Measurements from ENCODE around the gene KLKB1.

Gene KLKB1

GRCh38 chr4:186294160-186294559 is 66.9 kb downstream of the KLKB1 start:
- TF ChIP-seq CTCF (conservative IDR thresholded peaks at IDR 0.05) (no peak), ZFX (IDR thresholded peaks at IDR 0.05) (no peak)
- no peak overlapping the region for H3K27ac ChIP-seq

GRCh38 chr4:186296481-186296880 is 69.2 kb downstream of the KLKB1 start:
- no peak overlapping the region for H3K27ac ChIP-seq
- TF ChIP-seq CTCF (conservative IDR thresholded peaks at IDR 0.05) = no peak
- no peak for TF ChIP-seq ZFX (IDR thresholded peaks at IDR 0.05)

- TF ChIP-seq ZFX (IDR thresholded peaks at IDR 0.05) (no peak), CTCF (conservative IDR thresholded peaks at IDR 0.05) (peak; percentile 72)
- H3K27ac ChIP-seq = no peak overlapping the region
Observed at GRCh38 chr4:186297013-186297645, 69.8 kb downstream of the KLKB1 start.

GRCh38 chr4:186298031-186298647 is 70.8 kb downstream of the KLKB1 start:
- TF ChIP-seq CTCF (conservative IDR thresholded peaks at IDR 0.05) = no peak
- TF ChIP-seq ZFX (IDR thresholded peaks at IDR 0.05) = no peak
- no peak overlapping the region for H3K27ac ChIP-seq

GRCh38 chr4:186299291-186299690 is 72.0 kb downstream of the KLKB1 start:
- no peak for TF ChIP-seq CTCF (conservative IDR thresholded peaks at IDR 0.05)
- no peak for TF ChIP-seq ZFX (IDR thresholded peaks at IDR 0.05)
- H3K27ac ChIP-seq = no peak overlapping the region

GRCh38 chr4:186300659-186301390 is 73.5 kb downstream of the KLKB1 start:
- TF ChIP-seq ZFX (IDR thresholded peaks at IDR 0.05) (no peak), CTCF (conservative IDR thresholded peaks at IDR 0.05) (no peak)
- H3K27ac ChIP-seq = no peak overlapping the region

- TF ChIP-seq CTCF (conservative IDR thresholded peaks at IDR 0.05) (no peak), ZFX (IDR thresholded peaks at IDR 0.05) (no peak)
- no peak overlapping the region for H3K27ac ChIP-seq
Observed at GRCh38 chr4:186304216-186304615, 76.9 kb downstream of the KLKB1 start.

All from C4-2B (cell line).